HG03196 (cell line): ENCODE results near the gene KIFC3.
"Not testable (repeated sequence)": the region's sequence is repeated elsewhere in the genome, so short reads cannot be mapped to it uniquely, and the experiment has no call there.

Source experiments
- ATAC-seq: cut with Tn5 transposase; IDR thresholded peaks from one replicate; pipeline ENCODE4 v1.9.1; 2021; ENCODE audit not compliant: unreplicated experiment

Gene KIFC3

GRCh38 chr16:57826052-57826451 is 23.8 kb upstream of the KIFC3 start:
- ATAC-seq, result no peak

DNA sequence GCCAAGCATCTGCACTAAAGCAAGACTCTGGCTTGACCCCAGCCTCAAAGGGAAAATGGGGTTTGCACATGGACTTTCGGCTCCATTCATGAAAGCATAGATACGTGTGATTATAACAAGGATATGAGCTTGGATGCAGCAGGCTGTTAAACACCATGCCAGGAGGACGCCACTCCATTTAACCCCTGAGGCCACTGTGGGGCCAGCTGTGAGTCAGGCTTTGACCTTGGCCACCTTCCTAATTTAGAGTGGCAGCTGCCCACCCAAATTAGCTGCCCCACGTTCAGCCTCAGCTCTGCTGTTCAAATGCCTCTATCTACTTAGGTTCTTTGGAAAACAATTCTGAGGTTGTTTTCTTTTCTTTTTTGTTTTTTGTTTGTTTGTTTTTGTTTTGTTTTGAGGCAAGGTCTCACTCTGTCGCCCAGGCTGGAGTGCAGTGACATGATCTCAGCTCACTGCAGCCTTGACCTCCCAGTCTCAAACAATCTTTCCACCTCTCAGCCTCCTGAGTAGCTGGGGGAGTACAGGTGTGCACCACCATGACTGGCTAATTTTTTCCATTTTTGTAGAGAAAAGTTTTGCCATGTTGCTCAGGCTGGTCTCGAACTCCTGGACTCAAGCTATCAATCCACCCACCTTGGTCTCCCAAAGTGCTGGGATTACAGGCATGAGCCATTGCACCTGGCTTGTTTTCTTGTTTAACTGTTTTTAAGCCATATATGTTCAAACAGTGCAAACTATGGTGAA is 23.2 kb upstream of the KIFC3 start:
- no peak for ATAC-seq

DNA sequence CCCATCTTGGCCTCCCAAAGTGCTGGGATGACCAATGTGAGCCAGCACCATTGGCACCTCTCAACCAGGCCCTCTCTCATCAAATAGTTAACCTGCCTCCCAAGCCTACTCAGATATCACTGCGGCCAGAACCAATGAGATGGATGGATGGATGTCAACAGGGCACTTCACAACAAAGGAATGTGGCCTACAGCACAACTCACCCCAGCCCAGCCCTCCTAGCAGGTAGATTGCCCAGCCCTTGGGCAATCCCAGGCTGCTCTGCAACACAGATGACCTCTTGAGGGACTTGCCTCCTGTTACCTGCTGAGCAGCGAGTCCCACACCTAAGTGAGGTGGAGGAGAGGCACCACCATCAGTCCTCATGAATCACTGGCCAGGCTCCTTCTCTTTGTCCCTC is 22.6 kb upstream of the KIFC3 start:
- no peak for ATAC-seq

- ATAC-seq, result no peak
Observed at GRCh38 chr16:57823836-57824235, 21.5 kb upstream of the KIFC3 start.

DNA sequence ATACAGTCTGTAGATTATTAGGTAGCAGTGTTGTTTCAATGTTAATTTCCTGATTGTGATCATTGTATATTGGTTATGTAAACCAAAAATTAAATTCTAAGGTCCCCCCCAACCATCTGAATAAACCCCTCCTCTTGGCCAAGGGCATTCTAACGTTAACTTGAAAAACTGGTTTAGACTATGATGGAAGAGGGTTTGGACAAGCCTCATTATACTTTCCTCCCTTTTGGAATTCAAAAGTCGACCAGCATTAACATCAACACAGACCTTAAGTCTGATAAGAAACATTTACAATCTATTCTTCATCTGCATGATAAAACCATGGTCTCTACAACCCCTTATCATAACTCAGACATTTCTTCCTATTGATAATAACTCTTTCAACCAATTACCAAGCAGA is 20.6 kb upstream of the KIFC3 start:
- ATAC-seq, result no peak

DNA sequence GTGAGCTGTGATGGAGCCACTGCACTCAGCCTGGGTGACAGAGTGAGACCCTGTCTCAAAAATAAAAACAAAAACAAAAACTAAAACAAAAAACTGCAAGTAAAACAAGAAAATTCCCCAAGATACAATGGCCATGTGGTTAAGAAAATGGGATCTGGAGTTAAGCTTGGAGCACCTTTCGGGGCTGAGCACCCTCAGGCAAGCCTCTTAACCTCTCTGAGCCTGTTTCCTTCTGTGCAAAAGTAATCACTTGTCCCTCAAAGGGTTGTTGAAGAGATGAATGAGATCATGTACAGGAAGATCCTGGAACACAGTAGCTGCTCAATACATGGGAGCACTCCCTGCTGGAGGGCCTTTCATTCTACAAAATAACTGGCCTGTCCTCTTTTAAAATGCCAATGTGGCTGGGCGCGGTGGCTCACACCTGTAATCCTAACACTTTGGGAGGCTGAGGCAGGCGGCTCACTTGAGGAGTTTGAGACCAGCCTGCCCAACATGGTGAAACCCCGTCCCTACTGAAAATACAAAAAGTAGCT is 19.8 kb upstream of the KIFC3 start:
- no peak for ATAC-seq

GRCh38 chr16:57821149-57821971 is 19.1 kb upstream of the KIFC3 start:
- no peak for ATAC-seq

- ATAC-seq, result no peak
Observed at GRCh38 chr16:57818377-57819064, 16.2 kb upstream of the KIFC3 start.

DNA sequence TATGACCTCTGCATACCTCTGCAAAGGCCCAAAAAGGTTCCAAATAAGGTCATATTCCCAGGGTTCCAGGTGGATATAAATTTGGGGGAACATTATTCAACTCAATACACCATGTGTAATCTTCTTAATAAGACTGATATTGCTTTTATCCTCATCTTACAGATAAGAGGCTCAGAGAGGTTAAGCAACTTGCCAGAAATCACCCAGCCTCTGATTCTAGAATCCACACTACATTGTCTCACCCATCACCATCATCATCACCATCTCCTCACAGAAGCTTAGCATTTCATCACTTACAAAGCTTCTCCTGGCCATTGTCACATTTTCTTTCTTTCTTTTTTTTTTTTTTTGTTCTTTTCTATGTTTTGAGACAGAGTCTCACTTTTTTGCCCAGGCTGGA is 15.4 kb upstream of the KIFC3 start:
- no peak for ATAC-seq

DNA sequence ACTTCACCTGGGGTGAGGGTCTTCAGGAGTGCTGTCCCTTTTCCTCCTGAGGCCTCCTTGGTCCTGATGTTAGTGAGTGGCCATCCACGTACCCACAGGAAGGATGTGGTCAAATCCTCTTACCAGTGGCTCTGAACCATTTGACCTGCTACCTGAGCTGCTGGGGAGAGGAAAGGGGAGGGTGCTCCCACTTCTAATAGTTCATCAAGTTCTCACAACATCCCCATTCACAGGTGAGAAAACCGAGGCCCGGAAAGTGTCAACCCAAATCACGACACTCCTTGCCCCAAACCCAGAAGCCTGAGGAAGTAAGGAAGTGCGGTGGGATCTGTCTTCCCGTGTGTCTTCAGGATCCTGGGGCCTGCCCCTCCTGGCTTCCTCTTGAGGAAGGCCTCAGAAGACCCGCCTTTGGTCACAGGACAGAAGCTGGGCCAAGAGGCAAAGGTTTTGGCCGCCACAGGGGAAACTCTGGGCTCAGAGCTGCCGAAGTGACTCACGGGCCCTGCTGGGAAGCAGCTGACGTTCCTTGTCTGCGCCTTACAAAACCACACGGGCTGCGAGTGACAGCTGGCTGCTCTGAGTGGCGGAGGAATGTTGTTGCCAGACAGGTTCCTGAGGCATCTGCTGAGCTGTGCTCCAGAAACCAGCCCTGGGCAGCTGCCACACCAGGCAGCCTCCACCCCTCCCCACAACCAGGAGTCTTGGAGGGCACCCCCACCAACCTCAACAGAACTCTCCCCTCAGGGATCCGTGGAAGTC is 13.9 kb upstream of the KIFC3 start:
- peak; percentile 44 for ATAC-seq

DNA sequence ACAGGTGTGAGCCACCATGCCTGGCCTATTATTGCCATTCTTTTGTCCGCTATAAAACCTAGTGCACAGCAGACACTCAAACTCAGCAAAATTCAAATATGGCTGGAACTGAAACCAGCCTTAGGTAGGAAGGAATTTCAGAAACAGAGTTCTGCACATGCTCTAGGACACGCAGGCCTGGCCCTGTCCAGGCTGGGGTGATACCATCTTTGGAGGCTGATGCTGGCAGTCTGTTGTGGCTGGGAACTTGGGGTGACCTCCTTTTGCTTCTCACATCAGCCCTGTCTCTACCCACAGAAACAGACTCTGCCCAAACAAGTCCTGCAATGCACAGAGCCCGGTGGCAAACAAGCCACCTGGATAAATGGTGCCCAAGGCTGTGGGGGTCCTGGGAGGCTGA is 12.6 kb upstream of the KIFC3 start:
- no peak for ATAC-seq

DNA sequence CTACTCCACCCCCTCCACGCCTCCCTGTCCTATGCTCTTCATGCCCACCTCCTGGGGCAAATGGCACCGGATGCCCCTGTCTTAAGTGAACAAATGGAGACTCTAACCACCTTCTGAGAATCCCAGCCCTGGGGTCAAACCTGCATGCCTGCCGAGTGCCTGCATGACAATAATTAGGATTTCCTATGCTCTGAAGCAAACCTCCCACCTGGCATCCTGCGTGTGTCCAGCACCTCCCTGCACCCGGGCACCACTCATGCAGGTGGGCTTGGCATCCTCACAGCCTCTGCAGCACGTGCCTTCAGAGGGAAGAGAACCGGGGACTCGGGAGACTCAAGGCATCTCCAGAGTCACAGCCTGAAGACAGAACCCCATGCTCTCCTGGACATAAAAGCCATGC is 11.2 kb upstream of the KIFC3 start:
- no peak for ATAC-seq

DNA sequence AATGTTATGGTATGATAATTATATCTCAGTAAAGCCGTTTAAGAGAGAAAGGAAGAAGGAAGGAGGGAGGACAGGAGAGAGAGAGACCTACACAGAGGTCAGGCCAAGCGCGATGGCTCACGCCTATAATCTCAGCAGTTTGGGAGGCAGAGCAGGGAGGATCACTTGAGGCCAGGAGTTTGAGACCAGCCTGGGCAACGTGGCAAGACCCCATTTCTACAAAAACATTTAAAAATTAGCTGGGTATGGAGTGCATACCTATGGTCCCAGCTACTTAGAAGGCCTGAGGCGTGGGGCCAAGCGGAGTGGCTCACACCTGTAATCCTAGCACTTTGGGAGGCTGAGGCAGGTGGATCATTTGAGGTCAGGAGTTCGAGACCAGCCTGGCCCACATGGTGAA is 9.0 kb upstream of the KIFC3 start:
- not testable (repeated sequence) for ATAC-seq

- ATAC-seq, result peak; percentile 94
Observed at GRCh38 chr16:57810197-57811031, 8.1 kb upstream of the KIFC3 start.

DNA sequence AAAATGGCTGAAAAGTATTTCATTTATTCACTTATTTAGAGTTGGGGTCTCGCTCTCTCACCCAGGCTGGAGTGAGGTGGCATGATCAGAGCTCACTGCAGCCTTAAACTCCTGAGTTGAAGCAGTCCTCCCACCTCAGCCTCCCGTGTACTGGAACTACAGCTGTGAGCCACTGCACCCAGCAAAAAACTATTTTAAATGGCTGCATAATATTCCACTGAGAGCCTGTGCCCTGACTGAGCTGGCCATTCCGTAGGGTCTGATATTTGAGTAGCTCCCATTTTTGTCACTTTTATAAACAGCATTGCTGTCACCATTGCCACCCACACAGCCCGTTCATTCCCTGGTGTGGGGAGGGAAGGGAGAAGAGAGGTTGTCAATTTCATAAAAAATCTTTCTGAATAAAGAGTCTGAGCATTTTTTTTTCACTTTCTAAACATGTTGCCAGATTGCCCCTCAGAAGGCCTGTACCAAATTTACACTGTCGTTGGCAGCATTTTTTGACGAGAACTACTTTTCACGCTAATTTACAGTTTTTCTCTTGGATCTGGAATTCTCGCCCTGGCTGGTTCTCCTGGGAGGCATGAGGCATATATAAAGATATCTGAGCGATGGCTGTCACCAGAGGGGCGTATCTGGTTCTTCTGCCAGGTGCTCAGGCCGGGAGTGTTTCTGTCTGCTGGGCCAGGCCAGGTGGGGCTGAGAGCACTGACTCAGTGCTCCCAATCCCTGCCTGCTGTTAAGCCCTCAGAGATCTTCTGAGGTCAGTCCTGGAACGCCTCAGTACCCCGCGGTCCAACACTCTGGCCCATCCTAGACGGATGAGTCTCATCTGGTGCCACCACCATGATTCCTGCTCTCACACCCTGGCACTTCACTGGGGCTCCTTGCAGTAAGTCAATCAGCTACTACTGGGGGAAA is 7.2 kb upstream of the KIFC3 start:
- ATAC-seq, result no peak

DNA sequence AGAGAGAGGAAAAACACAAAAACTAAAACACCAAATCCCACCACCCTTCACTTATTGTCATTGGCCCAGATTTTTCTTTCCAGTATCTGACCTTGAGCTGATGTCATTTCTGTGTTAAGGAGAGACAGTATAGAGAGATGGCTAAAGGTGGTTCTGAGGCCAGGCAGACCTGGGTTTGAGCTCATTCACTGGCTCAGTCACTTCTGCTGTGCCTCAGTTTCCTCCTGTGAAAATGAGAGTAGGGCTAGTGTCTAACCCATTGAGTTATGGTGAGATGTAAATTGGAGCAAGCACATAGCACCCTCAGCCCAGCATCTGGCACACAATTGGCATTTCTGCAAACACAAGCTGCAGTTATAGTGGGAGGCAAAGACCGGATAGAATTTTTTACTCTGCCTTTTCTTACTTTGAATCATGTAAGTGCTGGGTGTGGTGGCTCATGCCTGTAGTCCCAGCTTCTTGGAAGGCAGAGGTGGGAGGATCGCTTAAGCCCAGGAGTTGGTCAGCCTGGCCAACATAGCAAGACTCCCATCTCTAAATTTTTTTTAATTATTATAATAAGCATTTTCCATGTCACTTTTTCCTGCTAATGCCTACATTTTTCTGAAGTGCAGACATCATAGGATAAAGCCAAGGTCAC is 6.4 kb upstream of the KIFC3 start:
- no peak for ATAC-seq

DNA sequence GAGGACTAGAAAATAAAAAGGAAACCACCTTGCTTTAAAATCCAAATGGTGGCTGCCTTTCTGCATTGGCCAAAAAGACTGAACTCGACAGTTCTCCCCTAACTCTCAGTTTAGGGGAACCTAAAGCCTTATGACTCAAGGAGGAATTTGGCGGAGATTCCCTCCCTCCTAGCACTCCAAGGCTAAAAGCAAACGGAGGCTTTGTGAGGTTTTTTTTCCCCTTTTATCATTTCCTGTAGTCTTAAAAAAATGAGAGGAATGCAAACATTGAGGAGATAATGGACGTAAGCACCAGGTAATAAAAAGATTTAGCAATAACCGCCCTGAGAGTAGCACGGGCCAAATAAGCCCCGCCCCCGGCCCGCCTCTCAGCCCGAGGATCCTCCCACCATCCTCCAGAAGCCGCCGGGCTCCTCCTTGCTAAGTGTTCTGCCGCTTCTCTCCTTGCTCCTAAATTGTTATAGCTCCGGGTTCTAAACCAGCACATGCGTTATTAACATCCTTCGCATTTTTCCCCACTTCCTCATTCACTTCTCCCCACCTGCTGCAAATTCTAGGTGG is 5.8 kb upstream of the KIFC3 start:
- no peak for ATAC-seq
